ENCODE data around the gene IMMP2L.

DNA sequence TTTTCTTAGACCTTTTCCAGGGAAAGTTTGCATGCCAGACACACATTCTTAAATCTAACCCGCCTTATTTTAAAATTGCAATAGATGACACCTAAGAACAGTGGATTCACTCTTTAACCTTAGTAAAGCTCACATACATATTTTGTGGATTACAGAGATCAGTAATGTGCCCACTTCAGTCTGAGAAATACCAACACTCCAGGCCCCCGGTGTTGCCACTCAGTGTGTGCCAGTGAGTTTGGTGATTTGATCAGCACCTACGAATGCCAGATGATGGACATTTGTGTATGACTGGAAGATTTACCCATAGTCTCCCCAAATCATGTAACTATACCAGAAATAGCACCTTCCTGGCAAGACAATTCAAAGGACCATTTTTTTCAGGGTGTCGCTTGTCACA, 468.8 kb downstream of the IMMP2L start:
- TF ChIP-seq USF1 (IDR thresholded peaks at IDR 0.05; ENCODE audit: borderline replicate concordance, low read depth) (no peak), CTCF (IDR thresholded peaks at IDR 0.05) (no peak), CHD2 (IDR thresholded peaks at IDR 0.05; ENCODE audit: low read length, partially characterized antibody) (no peak), SMC3 (IDR thresholded peaks at IDR 0.05; ENCODE audit: low read depth, low read length) (no peak), RCOR1 (IDR thresholded peaks at IDR 0.05; ENCODE audit: low read length) (no peak), EP300 (IDR thresholded peaks at IDR 0.05; ENCODE audit: borderline replicate concordance in 1 of 2, low read depth in 1 of 2, low read length in 1 of 2) (no peak), TCF12 (IDR thresholded peaks at IDR 0.05) (no peak)
- TF ChIP-seq, protein P1, sequence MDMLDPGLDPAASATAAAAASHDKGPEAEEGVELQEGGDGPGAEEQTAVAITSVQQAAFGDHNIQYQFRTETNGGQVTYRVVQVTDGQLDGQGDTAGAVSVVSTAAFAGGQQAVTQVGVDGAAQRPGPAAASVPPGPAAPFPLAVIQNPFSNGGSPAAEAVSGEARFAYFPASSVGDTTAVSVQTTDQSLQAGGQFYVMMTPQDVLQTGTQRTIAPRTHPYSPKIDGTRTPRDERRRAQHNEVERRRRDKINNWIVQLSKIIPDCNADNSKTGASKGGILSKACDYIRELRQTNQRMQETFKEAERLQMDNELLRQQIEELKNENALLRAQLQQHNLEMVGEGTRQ (IDR thresholded peaks at IDR 0.05; ENCODE audit: borderline replicate concordance, low read depth, low read length) = no peak

Data from SK-N-SH (cell line).